AG09319 (cell line): ENCODE results near the gene NLRX1.
"Not testable (repeated sequence)": the region's sequence is repeated elsewhere in the genome, so short reads cannot be mapped to it uniquely, and the experiment has no call there.

Experiments
- DNase-seq: peaks from one replicate; pipeline ENCODE4 v3.0.0-alpha.2; 2010; ENCODE audit warnings: low read depth; ENCODE audit errors: extremely low read depth
- CTCF ChIP-seq: IDR thresholded peaks from 2 replicates; pipeline ENCODE4 v1.5.1; 2011; ENCODE audit warnings: low read depth, mild to moderate bottlenecking, inconsistent platforms, low read length, moderate library complexity

The NLRX1 gene

GRCh38 chr11:119179983-119180382 lies 11.5 kb downstream of the NLRX1 start:
- no peak for DNase-seq

GRCh38 chr11:119180729-119181676 lies 12.5 kb downstream of the NLRX1 start:
- no peak for DNase-seq
- TF ChIP-seq CTCF, result no peak

More at GRCh38 chr11:119179983-119180382, 11.5 kb downstream of the NLRX1 start:
- no peak for TF ChIP-seq CTCF

GRCh38 chr11:119181677-119182412 lies 13.3 kb downstream of the NLRX1 start:
- no peak for TF ChIP-seq CTCF
- no peak for DNase-seq

- not testable (repeated sequence) for DNase-seq
Observed at GRCh38 chr11:119184399-119184798, 15.9 kb downstream of the NLRX1 start.

GRCh38 chr11:119185981-119186634 lies 17.6 kb downstream of the NLRX1 start:
- no peak for DNase-seq
- TF ChIP-seq CTCF, result no peak

GRCh38 chr11:119187123-119187892 lies 18.8 kb downstream of the NLRX1 start:
- DNase-seq, result no peak
- no peak for TF ChIP-seq CTCF

- DNase-seq, result no peak
- no peak for TF ChIP-seq CTCF
Observed at GRCh38 chr11:119188067-119188466, 19.5 kb downstream of the NLRX1 start.
